IPS-15b (cell line): Measurements from ENCODE around the gene GMPR2.

Experiments used
- H3K27me3 ChIP-seq: one replicate; pipeline ENCODE4 v1.6.1; 2013; ENCODE audit warnings: low read length; ENCODE audit not compliant: control insufficient read depth, insufficient read depth
- H3K36me3 ChIP-seq: one replicate; pipeline ENCODE4 v1.6.1; 2013; ENCODE audit warnings: low read length; ENCODE audit not compliant: control insufficient read depth, insufficient read depth
- H3K4me1 ChIP-seq: one replicate; pipeline ENCODE4 v1.6.1; 2013; ENCODE audit warnings: mild to moderate bottlenecking, low read length; ENCODE audit not compliant: control insufficient read depth, insufficient read depth
- H3K4me3 ChIP-seq: one replicate; pipeline ENCODE4 v1.5.1; 2013; ENCODE audit warnings: low read depth, low read length
- H3K9ac ChIP-seq: one replicate; pipeline ENCODE4 v1.6.1; 2013; ENCODE audit warnings: low read depth, mild to moderate bottlenecking, low read length
- H3K9me3 ChIP-seq: one replicate; pipeline ENCODE4 v1.6.1; 2013; ENCODE audit warnings: mild to moderate bottlenecking, low read length; ENCODE audit not compliant: control insufficient read depth, insufficient read depth

The GMPR2 gene

DNA sequence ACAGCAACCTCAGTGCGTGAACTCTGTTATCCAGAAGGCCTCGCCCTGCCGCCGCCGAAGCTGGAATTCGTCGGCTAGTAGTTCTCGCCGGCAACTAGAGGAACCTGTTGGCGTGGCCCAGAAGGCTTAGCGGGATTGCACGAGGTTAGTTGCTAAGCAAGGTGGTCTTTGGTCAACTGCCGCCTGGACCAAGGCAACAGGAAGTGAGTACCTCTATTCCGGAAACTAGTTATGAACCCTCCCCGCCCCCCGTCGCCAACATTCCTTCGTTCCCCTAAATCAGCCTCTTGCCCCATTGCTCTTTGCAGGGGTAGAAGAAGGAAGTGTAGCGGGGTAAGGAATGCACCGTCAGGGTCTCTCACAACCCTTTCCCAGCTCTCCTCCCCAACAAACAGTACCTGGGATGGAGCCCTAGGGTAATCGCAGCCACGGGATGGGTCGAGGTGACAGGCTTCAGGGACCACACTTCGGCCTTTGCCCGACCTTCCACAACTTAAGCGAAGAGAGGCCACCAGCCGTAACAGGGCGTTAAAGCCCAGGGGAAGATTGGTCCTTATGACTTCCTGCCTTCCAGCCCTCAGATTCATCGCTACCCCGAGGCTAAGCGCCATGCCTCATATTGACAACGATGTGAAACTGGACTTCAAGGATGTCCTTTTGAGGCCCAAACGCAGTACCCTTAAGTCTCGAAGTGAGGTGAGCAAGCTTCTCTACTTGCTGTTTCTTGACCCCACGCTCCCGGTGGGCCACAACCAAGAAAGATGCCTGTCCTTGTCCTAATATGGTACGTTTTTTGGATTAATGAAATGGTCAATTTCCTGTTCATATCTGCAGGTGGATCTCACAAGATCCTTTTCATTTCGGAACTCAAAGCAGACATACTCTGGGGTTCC is at the start of gene GMPR2:
GMPR2 (plus strand) TSS at position 285 of the 893 bp plus-strand sequence; CDS start at position 610, 325 bp downstream.
- Histone ChIP-seq H3K27me3 (no peaks in the 10 kb centered on the region), H3K4me3 (peak within 1 kb of the TSS; percentile 97), H3K9me3 (no peaks in the 10 kb centered on the region), H3K36me3 (peaks cover 12% of the 10 kb centered on the region), H3K4me1 (no peaks in the 10 kb centered on the region), H3K9ac (peak within 1 kb of the TSS; percentile 87)

DNA sequence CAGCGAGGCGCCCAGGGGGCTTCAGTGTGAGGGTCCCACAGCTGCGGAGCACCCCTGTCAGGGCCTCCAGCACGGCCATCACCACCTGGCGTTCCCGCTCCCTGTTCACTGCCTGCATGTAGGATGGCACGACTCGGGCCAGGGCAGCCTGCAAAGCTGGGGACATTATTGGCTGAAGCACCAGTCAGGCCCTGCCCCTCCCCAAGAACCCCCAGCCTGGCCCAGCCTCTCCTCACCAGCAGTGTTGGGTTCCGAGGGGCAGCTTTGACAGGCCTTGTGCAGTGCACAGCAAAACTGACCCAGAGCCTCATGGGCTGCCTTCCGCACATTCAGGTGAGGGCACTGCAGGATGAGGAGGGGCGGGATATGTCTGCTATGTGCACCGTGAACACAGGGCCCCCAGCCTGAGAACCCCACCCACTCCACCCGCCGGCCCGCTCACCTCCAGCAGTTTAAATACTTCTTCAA is 49.7 kb upstream of the GMPR2 start:
- no peak overlapping the region for H3K4me3 ChIP-seq
- H3K27me3 ChIP-seq = no peaks in the 10 kb centered on the region
- no peaks in the 10 kb centered on the region for H3K9me3 ChIP-seq
- H3K4me1 ChIP-seq = peaks cover 6% of the 10 kb centered on the region
- H3K36me3 ChIP-seq = peaks cover 89% of the 10 kb centered on the region
- no peak overlapping the region for H3K9ac ChIP-seq

DNA sequence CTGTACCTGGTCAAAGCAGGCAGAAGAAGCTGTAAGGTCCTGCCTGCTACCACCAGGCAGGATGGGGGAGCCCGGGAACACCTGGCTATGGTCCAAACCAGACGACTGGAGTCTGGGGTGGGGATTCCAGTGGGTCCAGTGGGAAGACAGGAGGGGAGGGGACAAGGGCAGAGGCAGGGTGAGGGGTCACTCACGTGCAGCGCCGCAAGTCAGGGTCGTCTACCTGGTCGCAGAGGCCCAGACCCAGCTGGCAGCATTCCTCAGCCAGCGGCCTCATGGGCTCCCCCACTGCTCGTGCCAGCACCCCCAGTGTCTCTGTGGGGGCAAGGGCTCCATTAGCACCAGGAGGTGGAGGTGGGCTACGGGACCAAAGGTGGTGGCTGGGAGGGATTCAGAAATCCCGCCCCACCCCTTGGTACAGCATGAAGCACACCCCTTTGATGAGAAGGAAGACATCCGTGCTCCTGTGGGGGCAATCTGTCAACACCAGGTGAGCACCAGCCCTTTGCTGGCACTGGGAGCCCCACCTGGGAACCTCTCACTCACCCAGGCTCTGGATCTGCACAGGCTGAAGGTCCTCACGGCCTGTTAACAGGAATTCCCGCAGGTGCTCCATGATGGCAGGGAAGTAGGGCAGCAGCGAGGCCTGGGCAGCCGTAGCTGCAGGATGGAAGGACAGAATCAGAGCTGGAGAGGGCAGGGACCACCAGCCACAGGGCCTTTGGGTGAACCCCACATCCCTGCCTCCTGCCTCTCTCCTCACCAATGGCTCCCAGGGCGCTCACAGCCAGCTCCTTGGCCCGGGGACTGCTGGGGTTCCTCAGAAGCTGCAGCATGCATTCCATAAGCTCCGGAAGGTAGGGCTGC is 48.4 kb upstream of the GMPR2 start:
- Histone ChIP-seq H3K4me1 (peaks cover 6% of the 10 kb centered on the region), H3K9me3 (no peaks in the 10 kb centered on the region), H3K36me3 (peaks cover 77% of the 10 kb centered on the region), H3K4me3 (no peak overlapping the region), H3K9ac (no peak overlapping the region), H3K27me3 (no peaks in the 10 kb centered on the region)

DNA sequence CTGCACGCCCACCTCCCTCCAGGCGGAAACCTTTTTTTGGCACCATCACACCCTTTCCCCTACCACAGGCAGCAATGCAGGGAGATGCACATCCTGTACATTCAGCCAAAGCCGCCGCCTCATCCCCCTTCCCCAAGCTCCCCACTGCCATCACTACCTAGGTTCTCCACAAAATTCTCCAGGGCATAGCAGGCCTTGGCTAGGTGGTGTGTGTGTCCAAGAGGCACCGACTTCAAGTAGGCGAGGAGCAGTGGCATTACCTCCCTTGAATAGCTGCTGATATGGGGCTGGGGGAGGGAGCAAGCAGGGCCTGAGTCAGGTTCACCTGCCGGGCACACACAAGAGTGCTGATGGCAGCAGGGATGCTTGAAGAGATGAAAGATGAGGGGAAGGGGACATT is 47.7 kb upstream of the GMPR2 start:
- H3K4me3 ChIP-seq = no peak overlapping the region
- no peaks in the 10 kb centered on the region for H3K27me3 ChIP-seq
- H3K9me3 ChIP-seq = no peaks in the 10 kb centered on the region
- H3K9ac ChIP-seq = no peak overlapping the region
- H3K4me1 ChIP-seq = peaks cover 6% of the 10 kb centered on the region
- H3K36me3 ChIP-seq = peaks cover 77% of the 10 kb centered on the region

DNA sequence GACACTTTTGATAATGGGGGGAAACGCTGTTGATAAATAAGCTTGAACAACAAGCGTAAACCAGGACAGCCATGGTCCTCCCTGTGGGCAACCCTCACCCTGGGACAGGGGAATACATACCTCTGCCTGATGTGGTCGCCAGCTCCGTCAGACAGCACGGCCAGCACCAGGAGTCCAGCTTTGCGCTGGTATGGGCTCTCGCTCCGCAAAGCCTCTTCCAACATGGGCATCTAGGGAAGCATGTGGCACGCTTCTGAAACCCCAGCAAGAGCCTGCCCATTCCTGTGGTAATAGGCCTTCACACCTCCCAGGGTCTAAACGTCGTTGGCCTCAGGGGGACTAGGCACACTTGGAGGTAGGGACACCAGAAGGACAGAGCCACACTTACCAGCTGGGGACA is 47.0 kb upstream of the GMPR2 start:
- H3K4me1 ChIP-seq = peaks cover 6% of the 10 kb centered on the region
- no peak overlapping the region for H3K9ac ChIP-seq
- H3K27me3 ChIP-seq = no peaks in the 10 kb centered on the region
- H3K4me3 ChIP-seq = no peak overlapping the region
- peaks cover 71% of the 10 kb centered on the region for H3K36me3 ChIP-seq
- no peaks in the 10 kb centered on the region for H3K9me3 ChIP-seq

DNA sequence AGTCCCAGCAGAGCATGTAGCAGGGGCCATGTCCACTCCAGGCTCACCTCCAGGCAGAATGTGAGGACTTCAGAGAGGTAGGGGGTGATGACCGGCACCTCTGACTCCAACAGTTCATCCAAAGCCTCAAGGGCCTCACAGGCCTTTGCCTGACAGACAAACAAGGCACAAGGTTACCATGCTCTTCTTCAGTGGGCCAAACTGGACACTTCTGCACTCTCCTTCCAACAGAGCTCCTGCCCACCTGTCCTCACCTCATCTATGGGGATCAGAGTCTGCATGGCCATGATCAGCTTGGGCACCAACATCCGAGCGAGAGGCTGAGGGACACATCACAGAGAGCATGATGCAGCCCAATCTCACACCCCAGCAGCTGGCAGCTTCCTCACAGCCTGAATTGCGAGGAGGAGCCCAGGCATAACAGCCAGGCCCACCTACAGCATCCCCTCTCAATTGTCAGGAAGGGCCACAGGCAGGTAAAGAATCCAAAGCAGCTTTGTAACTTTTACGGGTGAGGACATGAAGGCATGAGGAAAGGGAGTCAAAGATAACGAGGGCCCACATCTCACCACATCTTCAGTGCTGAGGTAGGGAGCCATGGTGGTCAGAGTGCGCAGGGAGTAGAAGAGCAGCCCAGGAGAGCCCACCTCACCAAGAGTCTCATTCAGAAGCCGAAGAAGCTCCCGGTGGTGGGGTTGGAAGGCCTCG is 45.7 kb upstream of the GMPR2 start:
- peaks cover 6% of the 10 kb centered on the region for H3K4me1 ChIP-seq
- H3K4me3 ChIP-seq = no peak overlapping the region
- H3K36me3 ChIP-seq = peaks cover 60% of the 10 kb centered on the region
- H3K27me3 ChIP-seq = no peaks in the 10 kb centered on the region
- no peaks in the 10 kb centered on the region for H3K9me3 ChIP-seq
- H3K9ac ChIP-seq = no peak overlapping the region

DNA sequence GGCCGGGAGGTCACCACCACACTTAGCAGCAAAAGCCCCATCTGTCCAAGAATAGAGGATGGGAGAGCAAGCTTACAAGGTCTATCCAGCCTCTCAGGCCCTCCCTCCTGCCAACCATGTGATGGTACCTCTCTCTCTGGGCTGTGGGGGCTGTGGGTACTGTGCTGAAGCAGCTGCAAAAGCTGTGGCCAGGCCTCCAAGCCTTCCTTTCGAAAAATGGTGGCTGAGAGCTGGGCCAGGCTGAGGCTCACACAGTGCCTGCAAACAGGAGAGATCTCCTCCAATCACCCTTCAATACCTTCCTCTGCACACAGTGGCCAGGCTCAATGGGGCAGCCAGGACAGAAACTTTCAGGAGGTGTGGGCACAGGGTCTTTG is 45.2 kb upstream of the GMPR2 start:
- no peak overlapping the region for H3K9ac ChIP-seq
- peak overlapping the region; percentile 96 for H3K4me3 ChIP-seq
- peaks cover 58% of the 10 kb centered on the region for H3K36me3 ChIP-seq
- peaks cover 6% of the 10 kb centered on the region for H3K4me1 ChIP-seq
- H3K27me3 ChIP-seq = no peaks in the 10 kb centered on the region
- H3K9me3 ChIP-seq = no peaks in the 10 kb centered on the region

DNA sequence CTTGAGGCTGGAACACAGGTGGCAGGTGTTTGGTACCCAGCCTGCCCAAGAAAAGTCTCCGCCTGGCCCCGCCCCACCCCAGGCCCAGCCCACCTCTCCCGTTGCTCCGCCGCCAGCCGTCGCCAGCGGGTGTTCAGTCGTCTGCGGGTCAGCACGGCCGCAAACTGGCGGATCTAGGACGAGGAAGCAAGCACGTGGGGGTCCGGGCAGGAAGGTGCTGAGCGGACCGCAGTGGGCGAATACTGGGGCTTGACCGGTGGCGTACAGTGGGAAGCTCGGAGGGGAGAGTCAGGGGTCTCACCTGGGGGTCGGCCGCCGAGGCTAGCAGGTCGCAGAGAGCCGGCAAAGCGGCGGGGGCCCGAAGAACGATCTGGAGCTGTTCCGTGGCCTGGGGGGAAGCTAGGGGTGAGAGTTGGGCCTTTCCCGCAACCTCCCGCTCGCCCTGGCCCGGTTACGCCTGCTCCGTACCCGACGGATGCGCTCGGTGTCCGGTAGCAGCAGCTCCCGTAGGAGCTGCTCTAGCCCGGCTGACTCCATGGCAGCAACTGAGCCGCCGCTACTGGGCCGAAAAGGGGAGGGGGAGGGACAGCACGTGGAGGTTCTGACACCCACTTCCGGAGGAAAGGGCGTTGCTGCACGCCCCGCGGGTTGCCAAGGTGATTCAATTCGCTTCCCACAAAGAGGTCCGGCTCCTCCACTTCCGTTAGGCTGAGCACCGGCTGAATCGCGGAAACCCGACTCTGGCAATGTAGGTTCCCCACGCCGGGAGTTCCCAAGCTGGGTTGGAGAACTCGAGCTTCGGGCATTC is 44.3 kb upstream of the GMPR2 start, which contains the start of gene IPO4:
IPO4 (minus strand) TSS at position 566 of the 808 bp plus-strand sequence; CDS start at position 537, 29 bp downstream.
- Histone ChIP-seq H3K9me3 (no peaks in the 10 kb centered on the region), H3K36me3 (peaks cover 55% of the 10 kb centered on the region), H3K4me3 (peak within 1 kb of the TSS; percentile 96), H3K9ac (peak within 1 kb of the TSS; percentile 70), H3K4me1 (peaks cover 6% of the 10 kb centered on the region), H3K27me3 (no peaks in the 10 kb centered on the region)

DNA sequence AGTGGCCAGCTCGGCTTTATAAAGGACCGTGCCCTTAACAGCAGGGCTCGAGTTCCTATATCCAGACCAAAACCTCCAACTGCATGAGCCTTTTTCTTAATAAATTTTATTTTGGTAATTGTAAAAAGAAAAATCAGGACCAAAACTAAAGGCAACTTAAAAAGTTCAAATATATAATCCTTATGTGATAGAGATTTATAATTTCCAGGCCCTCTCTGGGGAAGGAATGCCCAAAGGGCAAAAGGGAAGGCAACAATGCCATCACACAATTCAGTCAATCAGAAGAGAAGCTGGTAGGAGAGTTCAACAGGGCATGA is 43.7 kb upstream of the GMPR2 start:
- Histone ChIP-seq H3K4me3 (peak overlapping the region; percentile 96), H3K9ac (no peak overlapping the region), H3K27me3 (no peaks in the 10 kb centered on the region), H3K36me3 (peaks cover 50% of the 10 kb centered on the region), H3K9me3 (no peaks in the 10 kb centered on the region), H3K4me1 (peaks cover 6% of the 10 kb centered on the region)

DNA sequence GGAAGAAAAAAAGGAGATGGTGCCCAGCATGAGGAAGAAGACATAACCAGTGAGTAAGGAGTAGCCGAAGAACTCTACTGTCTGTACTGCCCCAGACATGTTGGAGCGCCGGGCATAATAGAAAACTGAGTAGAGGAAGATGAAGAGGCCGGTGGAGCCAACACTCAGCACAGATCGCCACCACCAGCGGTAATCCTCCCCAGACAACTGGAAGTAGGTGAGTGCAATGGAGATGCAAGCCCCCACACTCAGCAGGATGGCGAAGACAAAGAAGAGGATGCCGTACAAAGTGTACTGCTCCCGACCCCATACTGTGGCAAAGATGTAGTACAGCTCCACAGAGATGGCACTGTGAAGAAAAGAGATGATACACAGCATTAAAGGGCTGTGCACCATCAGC is 43.3 kb upstream of the GMPR2 start:
- Histone ChIP-seq H3K9me3 (no peaks in the 10 kb centered on the region), H3K36me3 (peaks cover 46% of the 10 kb centered on the region), H3K9ac (no peak overlapping the region), H3K4me1 (peaks cover 6% of the 10 kb centered on the region), H3K27me3 (no peaks in the 10 kb centered on the region), H3K4me3 (peak overlapping the region; percentile 96)

DNA sequence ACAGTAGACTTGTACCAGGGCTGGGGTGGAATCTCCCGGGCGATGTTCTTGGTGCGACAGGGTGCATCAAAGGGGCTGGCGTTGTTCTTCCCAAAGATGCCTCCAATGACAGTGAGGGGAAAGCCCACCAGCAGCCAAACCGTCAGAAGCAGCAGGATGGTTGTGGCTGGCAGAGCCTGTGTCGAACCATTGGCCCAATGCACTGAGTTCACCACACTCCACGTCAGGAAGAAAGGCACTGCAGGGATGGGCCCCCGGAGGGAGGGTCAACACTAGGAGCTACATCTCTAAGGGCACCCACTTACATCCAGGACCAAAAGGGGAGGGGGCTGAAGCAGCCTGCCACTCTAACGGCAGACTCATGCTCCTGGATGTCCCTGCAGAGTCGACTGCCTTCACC is 42.3 kb upstream of the GMPR2 start:
- no peaks in the 10 kb centered on the region for H3K9me3 ChIP-seq
- H3K9ac ChIP-seq = no peak overlapping the region
- peaks cover 6% of the 10 kb centered on the region for H3K4me1 ChIP-seq
- H3K4me3 ChIP-seq = no peak overlapping the region
- H3K27me3 ChIP-seq = no peaks in the 10 kb centered on the region
- H3K36me3 ChIP-seq = peaks cover 37% of the 10 kb centered on the region
